DMS79 (cell line): ENCODE results near the gene NUDT3.
"Not testable (repeated sequence)": the region's sequence is repeated elsewhere in the genome, so short reads cannot be mapped to it uniquely, and the experiment has no call there.

Experiments
- DNase-seq: peaks from one replicate; lab custom pipeline; 2025; lab: John Stamatoyannopoulos, UW

The NUDT3 gene

GRCh38 chr6:34285448-34286164 is 106.9 kb downstream of the NUDT3 start:
- DNase-seq: no peak

- no peak for DNase-seq
Measured at GRCh38 chr6:34284563-34285447, 107.7 kb downstream of the NUDT3 start.

GRCh38 chr6:34281702-34282334 is 110.7 kb downstream of the NUDT3 start:
- no peak for DNase-seq

- DNase-seq: no peak
Measured at GRCh38 chr6:34280216-34280615, 112.3 kb downstream of the NUDT3 start.

GRCh38 chr6:34278833-34279232 is 113.6 kb downstream of the NUDT3 start:
- no peak for DNase-seq

GRCh38 chr6:34277763-34278112 is 114.7 kb downstream of the NUDT3 start:
- DNase-seq: no peak

- DNase-seq: no peak
Measured at GRCh38 chr6:34276881-34277762, 115.3 kb downstream of the NUDT3 start.

GRCh38 chr6:34276191-34276590 is 116.3 kb downstream of the NUDT3 start:
- no peak for DNase-seq

GRCh38 chr6:34275128-34275804 is 117.2 kb downstream of the NUDT3 start:
- DNase-seq: no peak

GRCh38 chr6:34274129-34274528 is 118.3 kb downstream of the NUDT3 start:
- no peak for DNase-seq

- no peak for DNase-seq
Measured at GRCh38 chr6:34273242-34273805, 119.1 kb downstream of the NUDT3 start.

- DNase-seq: no peak
Measured at GRCh38 chr6:34272013-34272926, 120.2 kb downstream of the NUDT3 start.

- DNase-seq: not testable (repeated sequence)
Measured at GRCh38 chr6:34269658-34270341, 122.7 kb downstream of the NUDT3 start.

- not testable (repeated sequence) for DNase-seq
Measured at GRCh38 chr6:34269132-34269531, 123.3 kb downstream of the NUDT3 start.

- DNase-seq: no peak
Measured at GRCh38 chr6:34267746-34268145, 124.7 kb downstream of the NUDT3 start.

- not testable (repeated sequence) for DNase-seq
Measured at GRCh38 chr6:34263484-34263883, 129.0 kb downstream of the NUDT3 start.

GRCh38 chr6:34260576-34261267 is 131.7 kb downstream of the NUDT3 start:
- DNase-seq: no peak

- DNase-seq: no peak
Measured at GRCh38 chr6:34259529-34260069, 132.9 kb downstream of the NUDT3 start.
